GM19240 (cell line): ENCODE results near the gene PPARD.

ENCODE experiments used
- DNase-seq: peaks from one replicate; pipeline ENCODE4 v3.0.0; 2011; ENCODE audit warnings: low spot score; ENCODE audit not compliant: insufficient read length

The PPARD gene

GRCh38 chr6:35468181-35468979 lies 126.0 kb downstream of the PPARD start, which contains the start of gene RPL10A:
Gene RPL10A, plus strand, starts transcription at chr6:35468401. Its CDS starts 34 bp downstream, at chr6:35468435.
- peak; percentile 90 for DNase-seq

DNA sequence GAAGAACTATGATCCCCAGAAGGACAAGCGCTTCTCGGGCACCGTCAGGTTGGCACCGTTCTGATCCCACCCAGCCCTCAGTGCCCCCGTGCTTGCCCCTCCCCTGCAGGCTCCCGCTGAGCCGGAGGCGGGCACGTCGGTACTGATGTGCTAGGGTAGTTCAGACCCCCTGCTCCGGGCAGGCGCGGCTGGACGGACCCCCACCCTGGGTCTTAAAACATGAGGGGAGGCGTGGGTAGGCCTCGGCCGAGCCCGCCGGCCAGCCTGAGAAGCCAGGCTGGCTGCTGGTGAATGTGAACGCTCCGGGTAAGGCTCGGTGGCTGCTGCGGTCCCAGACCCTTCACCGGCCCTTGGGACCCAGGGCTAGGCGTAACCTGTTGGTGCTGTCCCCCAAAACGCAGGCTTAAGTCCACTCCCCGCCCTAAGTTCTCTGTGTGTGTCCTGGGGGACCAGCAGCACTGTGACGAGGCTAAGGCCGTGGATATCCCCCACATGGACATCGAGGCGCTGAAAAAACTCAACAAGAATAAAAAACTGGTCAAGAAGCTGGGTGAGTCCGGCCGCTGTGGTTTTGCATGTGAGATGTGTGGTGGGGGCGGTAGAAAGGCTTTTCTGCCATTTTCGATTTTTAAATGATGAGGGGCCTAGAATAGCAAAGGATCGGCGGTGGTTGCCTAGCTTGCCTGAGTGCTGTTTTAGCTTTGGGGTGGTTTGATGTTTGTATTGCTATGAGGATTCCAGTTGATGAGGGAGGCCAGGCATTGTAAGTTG lies 126.8 kb downstream of the PPARD start:
- no peak for DNase-seq

DNA sequence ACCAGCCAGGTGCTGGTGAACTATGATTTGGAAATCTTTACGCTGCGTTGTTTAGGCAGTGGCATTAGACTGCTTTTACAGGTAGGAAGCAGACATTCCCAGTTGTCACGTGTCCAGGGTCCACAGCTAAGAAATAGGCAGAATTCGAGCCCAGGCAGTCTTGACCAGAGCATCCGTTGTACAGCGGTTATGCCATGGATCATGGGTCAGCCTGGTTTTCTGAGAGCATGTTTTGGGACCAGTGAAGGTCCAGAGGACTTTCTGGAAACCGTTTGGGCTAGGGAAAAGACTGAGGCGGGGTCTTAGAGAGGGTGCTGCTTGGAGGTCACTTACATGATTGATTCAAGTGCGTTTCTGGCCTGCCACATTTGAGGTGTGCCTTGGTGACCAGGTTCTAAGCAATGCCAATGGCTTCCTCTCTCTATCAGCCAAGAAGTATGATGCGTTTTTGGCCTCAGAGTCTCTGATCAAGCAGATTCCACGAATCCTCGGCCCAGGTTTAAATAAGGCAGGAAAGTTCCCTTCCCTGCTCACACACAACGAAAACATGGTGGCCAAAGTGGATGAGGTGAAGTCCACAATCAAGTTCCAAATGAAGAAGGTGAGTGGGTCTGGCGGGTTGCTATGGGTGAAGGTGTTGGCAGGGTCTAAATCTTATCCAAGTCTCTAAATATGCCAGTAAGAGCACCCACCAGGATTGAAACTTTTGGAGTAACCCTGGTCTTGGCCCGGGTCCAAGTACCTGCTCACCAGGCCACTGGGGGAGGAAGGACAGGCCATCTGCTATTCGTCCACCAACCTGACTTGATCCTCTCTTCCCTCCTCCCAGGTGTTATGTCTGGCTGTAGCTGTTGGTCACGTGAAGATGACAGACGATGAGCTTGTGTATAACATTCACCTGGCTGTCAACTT lies 127.6 kb downstream of the PPARD start:
- DNase-seq: no peak

- DNase-seq: no peak
These were observed 128.3 kb downstream of the PPARD start for GRCh38 chr6:35470663-35471120.

GRCh38 chr6:35471836-35472345 lies 129.5 kb downstream of the PPARD start:
- no peak for DNase-seq

DNA sequence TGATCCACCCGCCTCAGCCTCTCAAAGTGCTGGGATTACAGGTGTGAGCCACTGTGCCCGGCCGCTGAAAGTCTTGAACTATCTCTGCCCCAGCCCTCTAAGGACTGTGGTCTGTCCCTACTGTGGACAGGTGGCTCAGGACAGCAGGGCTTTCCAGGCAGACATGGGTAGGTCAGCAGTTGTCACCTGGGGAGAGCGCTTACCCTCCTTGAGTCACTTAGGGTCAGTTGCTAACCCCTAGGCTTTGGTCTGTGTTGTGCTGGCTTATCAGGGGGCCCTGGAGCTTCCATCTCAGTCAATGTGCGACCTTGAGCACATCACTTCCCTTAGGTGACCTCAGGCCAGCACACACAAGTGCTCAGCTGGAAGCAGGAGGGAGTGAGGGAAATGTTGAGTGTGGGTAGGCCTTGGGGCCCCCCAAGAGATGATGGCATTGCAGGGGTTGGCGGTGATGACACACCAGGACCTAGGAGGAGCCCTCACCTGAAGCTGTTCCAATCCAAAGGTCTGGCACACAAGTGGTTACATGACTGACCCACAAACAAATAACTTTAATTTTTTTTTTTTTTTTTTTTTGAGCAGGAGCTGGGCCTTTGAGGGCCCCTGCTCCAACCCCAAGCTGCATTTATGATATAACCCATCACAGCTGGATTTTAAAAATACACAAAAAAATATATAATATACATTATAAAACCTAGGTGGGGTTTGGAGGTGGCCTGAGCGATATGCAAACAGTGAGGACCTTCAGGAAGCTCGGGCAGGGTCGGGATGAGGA lies 130.9 kb downstream of the PPARD start:
- DNase-seq: no peak

- DNase-seq: no peak
These were observed 131.4 kb downstream of the PPARD start for GRCh38 chr6:35473850-35474130.

DNA sequence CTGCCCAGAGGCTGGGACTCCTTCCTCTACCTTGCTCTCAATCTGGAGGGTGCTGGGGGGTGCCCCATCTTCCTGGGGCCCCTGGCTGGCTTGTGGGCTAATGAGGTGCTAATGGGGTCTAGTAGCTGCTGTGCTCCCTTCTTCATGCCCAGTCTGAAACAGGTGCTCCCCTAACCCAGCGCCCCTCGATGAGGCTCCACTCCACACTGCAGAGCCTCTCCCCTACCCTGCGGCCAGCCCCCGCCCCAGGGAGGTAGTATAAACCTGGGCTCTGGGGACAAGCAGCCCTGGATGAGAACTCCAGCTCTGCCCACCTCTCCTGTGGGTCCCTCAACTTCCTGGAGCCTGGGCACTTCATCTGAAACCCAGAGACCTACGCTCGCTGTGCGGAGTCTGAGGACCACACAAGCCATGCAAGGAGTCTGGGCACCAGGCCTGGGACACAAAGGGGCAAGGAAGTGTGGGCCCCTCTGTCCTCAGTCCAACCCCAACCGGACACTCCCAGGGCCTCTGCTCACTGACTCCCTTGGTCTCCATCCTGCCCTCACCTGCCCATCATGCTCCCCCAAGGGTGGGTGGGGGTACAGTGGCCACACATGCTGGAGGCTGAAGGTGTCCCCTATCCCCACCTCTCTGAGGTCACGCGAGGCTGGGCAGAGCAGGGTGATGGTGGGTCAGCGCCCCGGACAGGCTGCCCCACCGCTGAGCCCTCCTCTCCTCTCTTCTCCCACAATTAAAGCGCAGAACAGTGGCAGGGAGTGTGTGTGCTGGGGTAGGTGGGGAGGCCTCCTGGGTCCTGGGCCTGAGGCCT lies 132.0 kb downstream of the PPARD start:
- DNase-seq: no peak

DNA sequence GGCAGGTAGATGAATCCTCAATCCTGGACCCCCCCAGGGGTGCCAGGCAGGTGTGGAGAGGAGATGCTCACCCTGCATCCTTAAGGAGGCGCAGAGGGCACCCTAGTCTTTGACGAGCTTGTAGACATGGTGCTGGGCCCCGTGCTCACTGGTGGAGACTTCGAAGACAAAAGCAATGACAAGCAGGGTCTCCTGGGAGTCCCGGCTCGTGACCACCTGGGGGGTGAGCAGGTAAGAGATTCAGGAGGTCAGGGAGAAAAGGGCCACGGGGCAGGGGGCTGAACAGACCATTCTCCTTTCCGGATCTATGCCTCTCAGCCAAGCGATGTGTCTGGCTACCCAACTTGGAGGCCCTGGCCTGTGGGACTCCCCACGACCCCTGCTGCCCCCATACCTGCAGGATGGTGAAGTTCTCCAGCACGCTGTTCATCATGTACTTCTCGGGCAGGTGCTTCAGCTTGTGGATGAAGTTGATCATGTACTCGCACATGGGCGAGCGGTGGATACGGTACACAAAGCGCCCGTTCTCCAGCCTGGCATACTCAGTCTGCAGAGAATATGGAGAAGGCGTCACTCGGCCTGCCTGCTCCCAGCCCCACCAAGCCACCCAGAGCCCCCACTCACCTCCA lies 132.7 kb downstream of the PPARD start:
- no peak for DNase-seq

DNA sequence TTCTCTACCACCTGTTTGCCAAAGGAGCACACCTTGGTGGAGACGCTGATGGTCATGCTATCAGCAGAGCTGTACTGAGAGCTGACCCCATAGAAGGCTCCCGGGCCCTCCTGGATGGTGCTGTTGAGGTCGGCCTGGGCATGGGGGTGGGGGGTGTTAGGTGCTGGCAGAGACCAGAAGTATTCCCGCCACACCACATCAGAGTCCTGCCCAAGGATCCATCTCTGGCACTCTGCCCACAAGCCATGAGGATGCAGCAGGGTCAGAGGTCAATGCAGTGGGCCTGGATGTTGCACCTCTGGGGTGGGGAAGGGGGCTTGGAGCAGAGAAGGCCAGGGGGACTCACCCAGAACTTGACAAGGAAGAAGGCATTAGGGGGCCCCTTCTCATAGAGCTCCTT lies 133.2 kb downstream of the PPARD start:
- no peak for DNase-seq

DNA sequence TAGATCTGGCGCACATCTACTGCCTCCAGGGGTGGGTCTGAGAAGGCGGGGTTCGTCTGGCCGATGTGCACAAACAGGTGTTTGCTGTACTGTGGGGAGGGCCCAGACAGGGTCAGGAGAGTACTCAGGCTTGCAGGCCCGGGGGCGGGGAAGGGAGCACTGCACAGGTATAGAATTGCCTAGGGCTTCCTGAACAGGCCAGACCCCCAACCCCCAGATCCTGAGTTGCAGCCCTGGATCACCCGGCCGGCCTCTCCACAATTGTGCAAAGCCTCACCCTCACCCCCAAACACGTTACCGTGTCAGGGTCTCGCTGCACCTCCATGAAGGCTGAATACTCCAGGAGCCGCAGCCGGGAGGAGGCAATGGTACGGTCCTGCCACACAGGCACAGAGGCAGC lies 133.6 kb downstream of the PPARD start:
- DNase-seq: no peak

- no peak for DNase-seq
These were observed 134.7 kb downstream of the PPARD start for GRCh38 chr6:35477028-35477427.
